ENCODE results near the gene CCDC183.
"Not testable (repeated sequence)": the region's sequence is repeated elsewhere in the genome, so short reads cannot be mapped to it uniquely, and the experiment has no call there.

CCDC183 gene

DNA sequence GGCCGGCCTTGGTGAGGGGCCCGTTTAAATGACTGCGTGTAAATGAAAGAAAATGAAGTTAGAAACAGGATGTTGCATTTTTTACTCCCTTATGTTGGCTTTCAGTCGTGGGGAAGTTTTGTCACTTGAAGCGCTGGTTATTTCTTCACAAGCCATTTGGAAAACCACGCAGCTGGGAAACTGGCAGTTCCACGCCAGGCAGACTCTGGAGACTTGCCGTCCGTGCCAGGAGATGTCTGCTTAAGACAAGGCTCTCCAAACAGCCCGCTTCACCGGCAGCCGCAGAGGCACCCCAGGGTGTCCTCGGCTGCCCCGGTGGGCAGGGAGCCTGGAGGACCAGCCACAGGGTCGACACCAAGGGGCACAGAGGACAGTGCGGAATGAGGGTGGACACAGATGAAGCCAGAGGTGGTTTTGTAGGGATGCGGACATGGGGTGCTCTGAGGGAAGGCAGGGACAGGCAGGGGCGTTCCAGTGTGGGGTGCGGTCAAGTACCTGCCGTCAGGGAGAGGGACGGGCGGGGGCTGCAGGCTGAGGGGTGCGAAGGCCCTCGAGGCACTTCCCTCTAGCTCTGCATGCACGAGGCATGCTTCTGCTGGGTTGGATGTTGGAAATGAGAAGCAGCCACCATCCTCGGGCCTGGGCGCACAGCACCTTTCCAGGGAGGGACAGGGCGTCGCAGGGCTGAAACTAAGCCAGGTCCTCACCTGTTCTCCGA lies 35.0 kb downstream of the CCDC183 start:
- no peaks in the 10 kb centered on the region for H3K9me2 ChIP-seq (replicated peaks; ENCODE audit: low read depth, low read length)
- peaks cover 27% of the 10 kb centered on the region; the same call in 1 of the 2 replicates for H3K36me3 ChIP-seq (ENCODE audit: insufficient read depth, low read length)
- H2AFZ ChIP-seq (ENCODE audit: low read length) = no peak overlapping the region
- no peaks in the 10 kb centered on the region for H3K79me2 ChIP-seq (ENCODE audit: insufficient read depth, low read length)
- no peak for TF ChIP-seq EZH2phosphoT487 (IDR thresholded peaks at IDR 0.05; ENCODE audit: borderline replicate concordance)
- TF ChIP-seq, protein P1, sequence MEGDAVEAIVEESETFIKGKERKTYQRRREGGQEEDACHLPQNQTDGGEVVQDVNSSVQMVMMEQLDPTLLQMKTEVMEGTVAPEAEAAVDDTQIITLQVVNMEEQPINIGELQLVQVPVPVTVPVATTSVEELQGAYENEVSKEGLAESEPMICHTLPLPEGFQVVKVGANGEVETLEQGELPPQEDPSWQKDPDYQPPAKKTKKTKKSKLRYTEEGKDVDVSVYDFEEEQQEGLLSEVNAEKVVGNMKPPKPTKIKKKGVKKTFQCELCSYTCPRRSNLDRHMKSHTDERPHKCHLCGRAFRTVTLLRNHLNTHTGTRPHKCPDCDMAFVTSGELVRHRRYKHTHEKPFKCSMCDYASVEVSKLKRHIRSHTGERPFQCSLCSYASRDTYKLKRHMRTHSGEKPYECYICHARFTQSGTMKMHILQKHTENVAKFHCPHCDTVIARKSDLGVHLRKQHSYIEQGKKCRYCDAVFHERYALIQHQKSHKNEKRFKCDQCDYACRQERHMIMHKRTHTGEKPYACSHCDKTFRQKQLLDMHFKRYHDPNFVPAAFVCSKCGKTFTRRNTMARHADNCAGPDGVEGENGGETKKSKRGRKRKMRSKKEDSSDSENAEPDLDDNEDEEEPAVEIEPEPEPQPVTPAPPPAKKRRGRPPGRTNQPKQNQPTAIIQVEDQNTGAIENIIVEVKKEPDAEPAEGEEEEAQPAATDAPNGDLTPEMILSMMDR (conservative IDR thresholded peaks at IDR 0.05; ENCODE audit: low read length) = no peak
- H3K4me1 ChIP-seq (ENCODE audit: insufficient read depth, low read length, poor library complexity, severe bottlenecking) = no peaks in the 10 kb centered on the region
- no peak overlapping the region for H3K9ac ChIP-seq (ENCODE audit: low read depth, low read length, poor library complexity, severe bottlenecking)
- H3F3A ChIP-seq (ENCODE audit: low read depth) = no peaks in the 10 kb centered on the region
- H4K20me1 ChIP-seq (ENCODE audit: insufficient read depth, low read length, poor library complexity, severe bottlenecking) = no peaks in the 10 kb centered on the region
- H3K4me2 ChIP-seq (ENCODE audit: low read depth, low read length, poor library complexity, severe bottlenecking) = no peak overlapping the region
- no peaks in the 10 kb centered on the region for H3K27me3 ChIP-seq (ENCODE audit: insufficient read depth, low read length, poor library complexity, severe bottlenecking)
- no peaks in the 10 kb centered on the region for H3K9me3 ChIP-seq (ENCODE audit: insufficient read depth, low read depth, low read length)
- no peak overlapping the region for H3K4me3 ChIP-seq (ENCODE audit: low read length, poor library complexity, severe bottlenecking)

DNA sequence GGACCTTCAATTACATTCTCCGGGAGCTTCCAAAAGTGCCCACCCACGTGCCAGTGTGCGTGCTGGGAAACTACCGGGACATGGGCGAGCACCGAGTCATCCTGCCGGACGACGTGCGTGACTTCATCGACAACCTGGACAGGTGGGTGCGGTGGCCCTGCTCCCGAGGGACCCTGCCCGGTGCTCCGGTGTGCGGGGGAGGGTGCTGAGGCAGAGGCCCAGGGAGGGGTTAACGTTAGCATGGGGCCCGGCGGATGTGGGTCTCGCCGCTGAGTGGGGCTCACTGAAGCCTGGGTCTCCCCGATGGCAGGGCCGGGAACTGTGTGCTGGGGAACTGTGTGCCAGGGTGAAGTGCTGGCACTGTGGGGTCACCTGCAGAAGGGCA lies 35.6 kb downstream of the CCDC183 start:
- H3K4me3 ChIP-seq (ENCODE audit: low read length, poor library complexity, severe bottlenecking) = no peak overlapping the region
- no peaks in the 10 kb centered on the region for H3K9me3 ChIP-seq (ENCODE audit: insufficient read depth, low read depth, low read length)
- H3K9ac ChIP-seq (ENCODE audit: low read depth, low read length, poor library complexity, severe bottlenecking) = no peak overlapping the region
- TF ChIP-seq, protein P1 (conservative IDR thresholded peaks at IDR 0.05; ENCODE audit: low read length) = no peak
- no peak for TF ChIP-seq EZH2phosphoT487 (IDR thresholded peaks at IDR 0.05; ENCODE audit: borderline replicate concordance)
- no peaks in the 10 kb centered on the region for H3K4me1 ChIP-seq (ENCODE audit: insufficient read depth, low read length, poor library complexity, severe bottlenecking)
- no peak overlapping the region for H2AFZ ChIP-seq (ENCODE audit: low read length)
- H4K20me1 ChIP-seq (ENCODE audit: insufficient read depth, low read length, poor library complexity, severe bottlenecking) = no peaks in the 10 kb centered on the region
- no peaks in the 10 kb centered on the region for H3F3A ChIP-seq (ENCODE audit: low read depth)
- H3K9me2 ChIP-seq (replicated peaks; ENCODE audit: low read depth, low read length) = no peaks in the 10 kb centered on the region
- peaks cover 24% of the 10 kb centered on the region; the same call in 1 of the 2 replicates for H3K36me3 ChIP-seq (ENCODE audit: insufficient read depth, low read length)
- no peak overlapping the region for H3K4me2 ChIP-seq (ENCODE audit: low read depth, low read length, poor library complexity, severe bottlenecking)
- H3K27me3 ChIP-seq (ENCODE audit: insufficient read depth, low read length, poor library complexity, severe bottlenecking) = no peaks in the 10 kb centered on the region
- no peaks in the 10 kb centered on the region for H3K79me2 ChIP-seq (ENCODE audit: insufficient read depth, low read length)

DNA sequence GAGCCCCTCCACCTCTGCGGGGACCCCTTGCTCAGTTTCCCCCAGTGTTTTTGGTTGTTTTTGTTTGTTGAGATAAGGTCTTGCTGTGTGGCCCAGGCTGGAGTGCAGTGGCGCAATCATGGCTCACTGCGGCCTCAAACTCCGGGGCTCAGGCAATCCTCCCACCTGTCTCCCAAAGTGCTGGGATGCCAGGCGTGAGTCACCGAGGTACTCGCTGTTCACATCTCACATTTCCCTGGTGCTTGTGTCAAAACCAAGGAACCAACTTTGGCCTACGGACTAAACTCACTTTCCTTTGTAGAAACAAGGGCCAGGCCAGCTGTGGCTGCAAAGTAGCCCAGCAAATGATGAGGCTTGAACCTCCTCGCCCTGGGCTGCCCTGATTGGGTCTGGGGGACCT lies 36.4 kb downstream of the CCDC183 start:
- Histone ChIP-seq H3K4me3 (ENCODE audit: low read length, poor library complexity, severe bottlenecking) (no peak overlapping the region), H3K4me2 (ENCODE audit: low read depth, low read length, poor library complexity, severe bottlenecking) (no peak overlapping the region), H3F3A (ENCODE audit: low read depth) (no peaks in the 10 kb centered on the region), H3K36me3 (ENCODE audit: insufficient read depth, low read length) (peaks cover 24% of the 10 kb centered on the region; the same call in 1 of the 2 replicates), H4K20me1 (ENCODE audit: insufficient read depth, low read length, poor library complexity, severe bottlenecking) (no peaks in the 10 kb centered on the region), H3K9me2 (replicated peaks; ENCODE audit: low read depth, low read length) (no peaks in the 10 kb centered on the region), H3K4me1 (ENCODE audit: insufficient read depth, low read length, poor library complexity, severe bottlenecking) (no peaks in the 10 kb centered on the region), H3K79me2 (ENCODE audit: insufficient read depth, low read length) (no peaks in the 10 kb centered on the region), H2AFZ (ENCODE audit: low read length) (no peak overlapping the region), H3K27me3 (ENCODE audit: insufficient read depth, low read length, poor library complexity, severe bottlenecking) (no peaks in the 10 kb centered on the region), H3K9ac (ENCODE audit: low read depth, low read length, poor library complexity, severe bottlenecking) (no peak overlapping the region), H3K9me3 (ENCODE audit: insufficient read depth, low read depth, low read length) (no peaks in the 10 kb centered on the region)
- no peak for TF ChIP-seq EZH2phosphoT487 (IDR thresholded peaks at IDR 0.05; ENCODE audit: borderline replicate concordance)

DNA sequence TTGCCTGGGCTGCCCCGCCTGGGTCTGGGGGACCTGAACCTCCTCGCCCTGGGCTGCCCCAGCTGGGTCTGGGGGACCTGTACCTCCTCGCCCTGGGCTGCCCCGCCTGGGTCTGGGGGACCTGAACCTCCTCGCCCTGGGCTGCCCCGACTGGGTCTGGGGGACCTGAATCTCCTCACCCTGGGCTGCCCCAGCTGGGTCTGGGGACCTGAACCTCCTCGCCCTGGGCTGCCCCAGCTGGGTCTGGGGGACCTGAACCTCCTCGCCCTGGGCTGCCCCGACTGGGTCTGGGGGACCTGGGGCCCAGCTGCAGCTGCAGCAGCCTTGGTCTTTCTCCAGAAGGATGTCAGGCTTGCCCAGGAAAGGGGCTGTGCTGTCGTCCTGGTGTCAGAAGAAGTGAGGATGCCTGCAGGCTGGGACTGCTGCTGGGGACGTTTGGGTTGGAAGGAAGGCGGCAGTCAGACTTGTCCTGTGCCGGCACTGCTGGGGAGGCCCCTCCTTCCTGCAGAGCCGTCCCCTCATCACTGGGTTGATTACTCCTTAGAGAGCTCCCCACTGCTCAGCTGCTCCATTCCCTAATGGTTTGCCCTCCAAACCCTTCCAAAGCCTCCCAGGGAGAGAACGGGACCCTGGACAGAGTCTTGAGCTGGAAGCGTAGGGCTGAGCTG lies 37.4 kb downstream of the CCDC183 start:
- not testable (repeated sequence) for H3K27me3 ChIP-seq (ENCODE audit: insufficient read depth, low read length, poor library complexity, severe bottlenecking); H3K9me2 ChIP-seq (replicated peaks; ENCODE audit: low read depth, low read length); H3K9me3 ChIP-seq (ENCODE audit: insufficient read depth, low read depth, low read length); H3K9ac ChIP-seq (ENCODE audit: low read depth, low read length, poor library complexity, severe bottlenecking); H3F3A ChIP-seq (ENCODE audit: low read depth); H4K20me1 ChIP-seq (ENCODE audit: insufficient read depth, low read length, poor library complexity, severe bottlenecking); H3K4me1 ChIP-seq (ENCODE audit: insufficient read depth, low read length, poor library complexity, severe bottlenecking); H3K4me3 ChIP-seq (ENCODE audit: low read length, poor library complexity, severe bottlenecking); H3K4me2 ChIP-seq (ENCODE audit: low read depth, low read length, poor library complexity, severe bottlenecking); H2AFZ ChIP-seq (ENCODE audit: low read length); H3K79me2 ChIP-seq (ENCODE audit: insufficient read depth, low read length)
- H3K36me3 ChIP-seq (ENCODE audit: insufficient read depth, low read length) = peaks cover 24% of the 10 kb centered on the region; the same call in 1 of the 2 replicates
